BLaER1 treated with 17β-estradiol and CSF1 and Interleukin-3, amounts not matched to agents 10 nM and 100 nM (cell line): ENCODE results near the gene DGUOK.

Experiments
- H3K27ac ChIP-seq, 11 experiments: shearing (Covaris generic); formaldehyde crosslinking; 2 replicates each; pipeline ENCODE4 v1.8.1; 2022
- H3K27me3 ChIP-seq, 11 experiments: shearing (Covaris generic); formaldehyde crosslinking; 2 replicates each; pipeline ENCODE4 v1.8.1; 2022
- H3K36me3 ChIP-seq, 11 experiments: shearing (Covaris generic); formaldehyde crosslinking; 2 replicates each; pipeline ENCODE4 v1.8.1; 2022
- H3K4me1 ChIP-seq, 10 experiments: shearing (Covaris generic); formaldehyde crosslinking; 2 replicates each; pipeline ENCODE4 v1.8.1; 2022
- H3K4me2 ChIP-seq, 11 experiments: shearing (Covaris generic); formaldehyde crosslinking; 2 replicates each; pipeline ENCODE4 v1.8.1; 2022
- H3K4me3 ChIP-seq, 10 experiments: shearing (Covaris generic); formaldehyde crosslinking; 2 replicates each; pipeline ENCODE4 v1.8.1; 2022
- H3K9ac ChIP-seq, 11 experiments: shearing (Covaris generic); formaldehyde crosslinking; 2 replicates each; pipeline ENCODE4 v1.8.1; 2022
- H3K9me3 ChIP-seq, 11 experiments: shearing (Covaris generic); formaldehyde crosslinking; replicated peaks in 1 of 11; 2 replicates each; pipeline ENCODE4 v1.8.1; 2022
- H4K20me1 ChIP-seq, 11 experiments: shearing (Covaris generic); formaldehyde crosslinking; 2 replicates each; pipeline ENCODE4 v1.8.1; 2022
- Cebpa-rat ChIP-seq, 11 experiments: shearing (Covaris generic); IDR thresholded peaks; 2 replicates each; pipeline ENCODE4 v1.8.1; 2022

The DGUOK gene

GRCh38 chr2:73890301-73891092, 36.2 kb upstream of the DGUOK start:
- H3K9ac ChIP-seq: no peak overlapping the region

GRCh38 chr2:73891276-73891901, 35.3 kb upstream of the DGUOK start:
- H3K36me3 ChIP-seq: no peaks in the 10 kb centered on the region
- peaks cover 3 to 7% (median 6%) of the 10 kb centered on the region in 10 experiments for H3K4me1 ChIP-seq
- no peaks in the 10 kb centered on the region for H3K9me3 ChIP-seq
- H3K4me2 ChIP-seq: no peak overlapping the region
- H3K4me3 ChIP-seq: no peak overlapping the region
- peaks cover 0 to 1% (median 0%) of the 10 kb centered on the region in 11 experiments; a peak in 2 of 22 replicates for H4K20me1 ChIP-seq
- no peak for TF ChIP-seq Cebpa-rat (IDR thresholded peaks at IDR 0.05)
- no peaks in the 10 kb centered on the region for H3K27me3 ChIP-seq
- no peak overlapping the region for H3K9ac ChIP-seq
- no peak overlapping the region for H3K27ac ChIP-seq

More at GRCh38 chr2:73890301-73891092, 36.2 kb upstream of the DGUOK start:
- no peaks in the 10 kb centered on the region for H3K36me3 ChIP-seq
- H3K9me3 ChIP-seq: no peaks in the 10 kb centered on the region
- H3K4me1 ChIP-seq: no peaks in the 10 kb centered on the region
- H3K4me3 ChIP-seq: no peak overlapping the region
- H4K20me1 ChIP-seq: no peaks in the 10 kb centered on the region
- TF ChIP-seq Cebpa-rat (IDR thresholded peaks at IDR 0.05): no peak
- H3K27ac ChIP-seq: no peak overlapping the region
- H3K4me2 ChIP-seq: no peak overlapping the region
- no peaks in the 10 kb centered on the region for H3K27me3 ChIP-seq

GRCh38 chr2:73892631-73893329, 33.9 kb upstream of the DGUOK start, which contains the start of gene ACTG2:
Gene ACTG2, plus strand, starts transcription at chr2:73893008. Its CDS starts 8,304 bp downstream, at chr2:73901312.
- Histone ChIP-seq H3K27me3 (peaks cover 0 to 5% (median 0%) of the 10 kb centered on the region in 11 experiments; a peak in 2 of 22 replicates), H4K20me1 (peaks cover 0 to 8% (median 0%) of the 10 kb centered on the region in 11 experiments; a peak in 2 of 22 replicates), H3K4me2 (no peak within 1 kb of the TSS), H3K9ac (no peak within 1 kb of the TSS), H3K27ac (no peak within 1 kb of the TSS), H3K9me3 (no peaks in the 10 kb centered on the region), H3K4me1 (peaks cover 17 to 21% (median 20%) of the 10 kb centered on the region in 10 experiments), H3K4me3 (no peak within 1 kb of the TSS), H3K36me3 (no peaks in the 10 kb centered on the region)
- no peak for TF ChIP-seq Cebpa-rat (IDR thresholded peaks at IDR 0.05)

- Histone ChIP-seq H3K27ac (no peak overlapping the region), H3K36me3 (no peaks in the 10 kb centered on the region), H3K9me3 (no peaks in the 10 kb centered on the region), H3K4me3 (no peak overlapping the region), H3K27me3 (peaks cover 0 to 7% (median 0%) of the 10 kb centered on the region in 11 experiments; a peak in 2 of 22 replicates), H4K20me1 (peaks cover 0 to 8% (median 0%) of the 10 kb centered on the region in 11 experiments; a peak in 2 of 22 replicates), H3K4me1 (peaks cover 19 to 23% (median 21%) of the 10 kb centered on the region in 10 experiments), H3K9ac (no peak overlapping the region), H3K4me2 (no peak overlapping the region)
- no peak for TF ChIP-seq Cebpa-rat (IDR thresholded peaks at IDR 0.05)
These were observed 32.8 kb upstream of the DGUOK start for GRCh38 chr2:73893764-73894474.

DNA sequence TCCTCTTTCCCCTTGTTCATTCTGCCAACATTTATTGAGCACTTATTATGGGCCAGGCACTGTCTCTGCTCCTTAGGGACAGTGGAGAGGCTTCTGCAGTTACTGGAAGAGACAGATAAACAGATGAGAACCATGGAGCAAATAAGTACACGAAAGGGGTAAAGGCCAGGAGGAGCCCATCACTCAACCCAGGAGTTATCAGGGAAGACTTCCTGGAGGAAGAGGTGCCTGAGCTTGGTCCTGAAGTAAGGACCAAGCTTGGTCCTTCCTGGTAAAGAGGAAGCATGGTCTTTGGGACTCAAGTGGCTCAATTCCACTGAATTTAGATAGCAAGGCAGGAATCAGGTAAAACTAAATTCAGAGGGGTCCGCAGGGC, 32.2 kb upstream of the DGUOK start:
- Histone ChIP-seq H3K4me1 (peaks cover 19 to 23% (median 21%) of the 10 kb centered on the region in 10 experiments), H3K9ac (no peak overlapping the region), H3K36me3 (no peaks in the 10 kb centered on the region), H4K20me1 (peaks cover 0 to 8% (median 0%) of the 10 kb centered on the region in 11 experiments; a peak in 2 of 22 replicates), H3K4me2 (no peak overlapping the region), H3K27ac (no peak overlapping the region), H3K27me3 (peaks cover 0 to 7% (median 0%) of the 10 kb centered on the region in 11 experiments; a peak in 2 of 22 replicates), H3K4me3 (no peak overlapping the region), H3K9me3 (no peaks in the 10 kb centered on the region)
- no peak for TF ChIP-seq Cebpa-rat (IDR thresholded peaks at IDR 0.05)

DNA sequence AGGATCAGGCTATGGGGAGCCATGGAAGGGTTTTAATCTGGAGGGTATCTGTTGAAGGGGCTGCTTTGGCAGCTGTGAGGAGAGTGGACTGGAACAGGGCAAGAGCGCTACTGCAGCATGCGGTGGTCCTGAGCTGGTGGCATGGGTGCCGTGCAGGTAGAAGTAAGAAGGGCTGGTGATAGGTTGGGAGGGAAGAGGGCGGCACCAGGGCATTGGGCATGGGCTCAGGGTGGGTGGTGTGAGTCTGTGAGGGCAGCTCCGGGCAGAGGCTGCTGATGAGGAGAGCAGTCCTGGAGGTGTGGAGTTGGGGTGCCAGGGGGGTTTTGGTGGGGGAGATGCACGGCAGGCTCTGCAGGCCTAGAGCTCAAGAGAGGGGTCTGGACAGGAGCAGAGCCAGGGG, 31.8 kb upstream of the DGUOK start:
- Histone ChIP-seq H3K4me2 (no peak overlapping the region), H3K27me3 (peaks cover 0 to 7% (median 0%) of the 10 kb centered on the region in 11 experiments; a peak in 2 of 22 replicates), H4K20me1 (peaks cover 0 to 8% (median 0%) of the 10 kb centered on the region in 11 experiments; a peak in 2 of 22 replicates), H3K36me3 (no peaks in the 10 kb centered on the region), H3K27ac (no peak overlapping the region), H3K9me3 (no peaks in the 10 kb centered on the region), H3K4me3 (no peak overlapping the region), H3K4me1 (peaks cover 19 to 23% (median 21%) of the 10 kb centered on the region in 10 experiments), H3K9ac (no peak overlapping the region)
- TF ChIP-seq Cebpa-rat (IDR thresholded peaks at IDR 0.05): no peak

GRCh38 chr2:73895473-73895872, 31.2 kb upstream of the DGUOK start:
- H3K36me3 ChIP-seq: no peaks in the 10 kb centered on the region
- peaks cover 0 to 7% (median 0%) of the 10 kb centered on the region in 11 experiments; a peak in 2 of 22 replicates for H3K27me3 ChIP-seq
- H3K4me1 ChIP-seq: peaks cover 19 to 23% (median 21%) of the 10 kb centered on the region in 10 experiments
- no peak overlapping the region; a peak in 1 of 22 replicates for H3K4me2 ChIP-seq
- peaks cover 0 to 8% (median 0%) of the 10 kb centered on the region in 11 experiments; a peak in 2 of 22 replicates for H4K20me1 ChIP-seq
- no peak overlapping the region for H3K4me3 ChIP-seq
- TF ChIP-seq Cebpa-rat (IDR thresholded peaks at IDR 0.05): no peak
- no peak overlapping the region for H3K9ac ChIP-seq
- H3K9me3 ChIP-seq: no peaks in the 10 kb centered on the region
- no peak overlapping the region for H3K27ac ChIP-seq
